ENCODE measurements around the gene CXCL9.

CXCL9 gene

GRCh38 chr4:76036855-76037254, 29.5 kb upstream of the CXCL9 start:
- H3K4me1 ChIP-seq: peaks cover 0 to 21% (median 11%) of the 10 kb centered on the region in 10 experiments; a peak in 13 of 20 replicates
- peak overlapping the region in 1 of 11 experiments; percentile 14; a peak in 2 of 22 replicates for H3K27ac ChIP-seq
- H3K9me3 ChIP-seq (replicated peaks in 1 of 11): no peaks in the 10 kb centered on the region
- no peaks in the 10 kb centered on the region for H3K27me3 ChIP-seq
- H3K36me3 ChIP-seq: no peaks in the 10 kb centered on the region
- no peak overlapping the region for H3K4me3 ChIP-seq
- no peaks in the 10 kb centered on the region for H4K20me1 ChIP-seq
- no peak overlapping the region for H3K9ac ChIP-seq
- no peak for TF ChIP-seq Cebpa-rat (IDR thresholded peaks at IDR 0.05)
- no peak overlapping the region for H3K4me2 ChIP-seq

- Histone ChIP-seq H3K4me1 (peaks cover 0 to 21% (median 11%) of the 10 kb centered on the region in 10 experiments; a peak in 13 of 20 replicates), H3K4me3 (no peak within 1 kb of the TSS), H3K36me3 (no peaks in the 10 kb centered on the region), H3K27ac (peak within 1 kb of the TSS in 8 of 11 experiments; percentile 22 to 66 (median 44); a peak in 13 of 22 replicates), H4K20me1 (no peaks in the 10 kb centered on the region), H3K27me3 (no peaks in the 10 kb centered on the region), H3K9ac (no peak within 1 kb of the TSS), H3K9me3 (replicated peaks in 1 of 11) (no peaks in the 10 kb centered on the region), H3K4me2 (peak within 1 kb of the TSS in 8 of 11 experiments; percentile 2 to 51 (median 21); a peak in 12 of 22 replicates)
- TF ChIP-seq Cebpa-rat (IDR thresholded peaks at IDR 0.05): no peak
Measured at GRCh38 chr4:76035799-76036380, 28.6 kb upstream of the CXCL9 start, which contains the start of gene CXCL11. TSS of gene CXCL11 (minus strand) at chr4:76036070. CDS start at chr4:76035987, 83 bp downstream.

GRCh38 chr4:76035141-76035540, 27.8 kb upstream of the CXCL9 start:
- peaks cover 0 to 21% (median 11%) of the 10 kb centered on the region in 10 experiments; a peak in 13 of 20 replicates for H3K4me1 ChIP-seq
- H3K9me3 ChIP-seq (replicated peaks in 1 of 11): no peaks in the 10 kb centered on the region
- H3K36me3 ChIP-seq: no peaks in the 10 kb centered on the region
- peak overlapping the region in 8 of 11 experiments; percentile 22 to 66 (median 44); a peak in 12 of 22 replicates for H3K27ac ChIP-seq
- H4K20me1 ChIP-seq: no peaks in the 10 kb centered on the region
- no peak overlapping the region for H3K9ac ChIP-seq
- H3K4me3 ChIP-seq: no peak overlapping the region
- H3K27me3 ChIP-seq: no peaks in the 10 kb centered on the region
- H3K4me2 ChIP-seq: peak overlapping the region in 8 of 11 experiments; percentile 2 to 51 (median 21); a peak in 11 of 22 replicates
- TF ChIP-seq Cebpa-rat (IDR thresholded peaks at IDR 0.05): peak in 5 of 11 experiments; percentile 25 to 67 (median 34); a peak in 6 of 22 replicates

GRCh38 chr4:76029300-76029699, 22.0 kb upstream of the CXCL9 start:
- no peaks in the 10 kb centered on the region for H3K36me3 ChIP-seq
- no peak overlapping the region for H3K4me3 ChIP-seq
- H3K9me3 ChIP-seq (replicated peaks in 1 of 11): no peaks in the 10 kb centered on the region
- H3K27ac ChIP-seq: no peak overlapping the region
- no peaks in the 10 kb centered on the region for H4K20me1 ChIP-seq
- H3K27me3 ChIP-seq: no peaks in the 10 kb centered on the region
- H3K4me2 ChIP-seq: peak overlapping the region in 3 of 11 experiments; percentile 73 to 89 (median 84); a peak in 5 of 22 replicates
- TF ChIP-seq Cebpa-rat (IDR thresholded peaks at IDR 0.05): no peak
- no peak overlapping the region for H3K9ac ChIP-seq
- H3K4me1 ChIP-seq: peaks cover 6 to 26% (median 8%) of the 10 kb centered on the region in 10 experiments; a peak in 19 of 20 replicates

GRCh38 chr4:76028350-76028765, 21.0 kb upstream of the CXCL9 start:
- Histone ChIP-seq H3K4me3 (0 out of 20 replicates have a peak overlapping the region, but pooled peaks of 1 of the 10 experiments have one; percentile 20), H3K36me3 (no peaks in the 10 kb centered on the region), H3K9ac (peak overlapping the region in 7 of 11 experiments; percentile 34 to 60 (median 43); a peak in 10 of 22 replicates), H3K27ac (peak overlapping the region in 9 of 11 experiments; percentile 12 to 74 (median 37); a peak in 11 of 22 replicates), H3K4me1 (peaks cover 6 to 34% (median 9%) of the 10 kb centered on the region in 10 experiments; a peak in 19 of 20 replicates), H4K20me1 (no peaks in the 10 kb centered on the region), H3K9me3 (replicated peaks in 1 of 11) (no peaks in the 10 kb centered on the region), H3K4me2 (peak overlapping the region; percentile 43 to 89 (median 62)), H3K27me3 (no peaks in the 10 kb centered on the region)
- TF ChIP-seq Cebpa-rat (IDR thresholded peaks at IDR 0.05): no peak

GRCh38 chr4:76024065-76024464, 16.8 kb upstream of the CXCL9 start:
- Histone ChIP-seq H3K4me1 (peaks cover 6 to 55% (median 10%) of the 10 kb centered on the region in 10 experiments; a peak in 19 of 20 replicates), H3K4me2 (peak overlapping the region in 4 of 11 experiments; percentile 43 to 79 (median 52); a peak in 6 of 22 replicates), H3K9ac (no peak overlapping the region), H3K4me3 (no peak overlapping the region), H3K27ac (no peak overlapping the region), H3K36me3 (no peaks in the 10 kb centered on the region), H4K20me1 (no peaks in the 10 kb centered on the region), H3K27me3 (no peaks in the 10 kb centered on the region), H3K9me3 (replicated peaks in 1 of 11) (no peaks in the 10 kb centered on the region)
- TF ChIP-seq Cebpa-rat (IDR thresholded peaks at IDR 0.05): no peak

- Histone ChIP-seq H3K27ac (no peak within 1 kb of the TSS), H3K9me3 (replicated peaks in 1 of 11) (no peaks in the 10 kb centered on the region), H3K36me3 (no peaks in the 10 kb centered on the region), H3K9ac (no peak within 1 kb of the TSS), H4K20me1 (no peaks in the 10 kb centered on the region), H3K4me3 (no peak within 1 kb of the TSS), H3K27me3 (no peaks in the 10 kb centered on the region), H3K4me1 (peaks cover 2 to 48% (median 6%) of the 10 kb centered on the region in 10 experiments; a peak in 19 of 20 replicates), H3K4me2 (peak within 1 kb of the TSS in 7 of 11 experiments; percentile 11 to 79 (median 43); a peak in 10 of 22 replicates)
- TF ChIP-seq Cebpa-rat (IDR thresholded peaks at IDR 0.05): no peak
Measured at GRCh38 chr4:76023389-76023788, 16.1 kb upstream of the CXCL9 start, which contains the start of gene CXCL10. TSS of gene CXCL10 (minus strand) at chr4:76023497. CDS start at chr4:76023431, 66 bp downstream.

- Histone ChIP-seq H4K20me1 (no peaks in the 10 kb centered on the region), H3K9me3 (replicated peaks in 1 of 11) (no peaks in the 10 kb centered on the region), H3K4me2 (peak overlapping the region in 2 of 11 experiments; percentile 58 to 79; a peak in 4 of 22 replicates), H3K4me3 (no peak overlapping the region), H3K9ac (no peak overlapping the region), H3K36me3 (no peaks in the 10 kb centered on the region), H3K4me1 (peaks cover 0 to 43% (median 3%) of the 10 kb centered on the region in 10 experiments; a peak in 9 of 20 replicates), H3K27ac (no peak overlapping the region), H3K27me3 (no peaks in the 10 kb centered on the region)
- TF ChIP-seq Cebpa-rat (IDR thresholded peaks at IDR 0.05): no peak
Measured at GRCh38 chr4:76022677-76023076, 15.4 kb upstream of the CXCL9 start.

GRCh38 chr4:76022031-76022430, 14.7 kb upstream of the CXCL9 start:
- Histone ChIP-seq H3K36me3 (no peaks in the 10 kb centered on the region), H3K9me3 (replicated peaks in 1 of 11) (no peaks in the 10 kb centered on the region), H3K27ac (no peak overlapping the region), H3K4me2 (peak overlapping the region in 3 of 11 experiments; percentile 22 to 58 (median 23); a peak in 3 of 22 replicates), H4K20me1 (no peaks in the 10 kb centered on the region), H3K27me3 (no peaks in the 10 kb centered on the region), H3K4me1 (peaks cover 0 to 43% (median 3%) of the 10 kb centered on the region in 10 experiments; a peak in 9 of 20 replicates), H3K4me3 (no peak overlapping the region), H3K9ac (no peak overlapping the region)
- no peak for TF ChIP-seq Cebpa-rat (IDR thresholded peaks at IDR 0.05)
